H1 (cell line): Measurements from ENCODE around the gene UBE3C.

ENCODE experiments used
- BRCA1 ChIP-seq: IDR thresholded peaks from 2 replicates; pipeline ENCODE4 v1.6.1; 2012; ENCODE audit warnings: low read depth, low read length, improper control_type of control experiment
- EGR1 ChIP-seq: IDR thresholded peaks from 2 replicates; pipeline ENCODE4 v1.6.1; 2011; ENCODE audit warnings: low read depth, low read length, borderline replicate concordance
- EP300 ChIP-seq, 2 experiments: IDR thresholded peaks; 1 replicate in 1 of 2; 2 replicates in 1 of 2; pipeline ENCODE4 v1.6.1; 2011 to 2012; ENCODE audit warnings: low read depth in 2 of 2, low read length in 2 of 2, mild to moderate bottlenecking in 2 of 2, borderline replicate concordance in 1 of 2, inconsistent platforms in 1 of 2, moderate library complexity in 1 of 2
- EZH2 ChIP-seq: fragments of 200-600 bp; sonication (generic); IDR thresholded peaks from 2 replicates; pipeline ENCODE4 v1.7.1; 2012; ENCODE audit warnings: low read depth, mild to moderate bottlenecking, moderate library complexity, low read length, inconsistent platforms; ENCODE audit not compliant: severe bottlenecking
- HDAC2 ChIP-seq, 2 experiments: fragments of 300-600 bp in 1 of 2; sonication (generic) in 1 of 2; IDR thresholded peaks; 2 replicates each; pipeline ENCODE4 v1.6.1; 2011 to 2012; ENCODE audit warnings: low read depth in 2 of 2, low read length in 2 of 2, mild to moderate bottlenecking in 2 of 2, moderate library complexity in 2 of 2, borderline replicate concordance in 1 of 2, inconsistent platforms in 1 of 2
- MAFK ChIP-seq: IDR thresholded peaks from 2 replicates; pipeline ENCODE4 v1.6.1; 2012; ENCODE audit warnings: low read depth, mild to moderate bottlenecking, improper control_type of control experiment, low read length
- MAX ChIP-seq: IDR thresholded peaks from 2 replicates; pipeline ENCODE4 v1.6.1; 2012; ENCODE audit warnings: inconsistent platforms
- POLR2A ChIP-seq, 2 experiments: IDR thresholded peaks; 1 replicate in 1 of 2; 2 replicates in 1 of 2; pipeline ENCODE4 v1.6.1; 2011; ENCODE audit warnings: low read depth in 2 of 2, low read length in 2 of 2, mild to moderate bottlenecking in 2 of 2; ENCODE audit errors: control extremely low read depth in 1 of 2
- POLR2AphosphoS5 ChIP-seq: IDR thresholded peaks from 2 replicates; pipeline ENCODE4 v1.6.1; 2011; ENCODE audit warnings: low read depth, low read length
- RAD21 ChIP-seq, 2 experiments: IDR thresholded peaks in 1 of 2; conservative IDR thresholded peaks in 1 of 2; 2 replicates each; pipeline ENCODE4 v1.6.1; 2011; ENCODE audit warnings: low read depth in 2 of 2, low read length in 2 of 2, improper control_type of control experiment in 1 of 2, inconsistent platforms in 1 of 2, mild to moderate bottlenecking in 1 of 2, moderate library complexity in 1 of 2
- RFX5 ChIP-seq: IDR thresholded peaks from 2 replicates; pipeline ENCODE4 v1.6.1; 2011; ENCODE audit warnings: low read depth, low read length, improper control_type of control experiment, borderline replicate concordance
- SP2 ChIP-seq: IDR thresholded peaks from 2 replicates; pipeline ENCODE4 v1.6.1; 2012; ENCODE audit warnings: mild to moderate bottlenecking, low read length, inconsistent platforms
- YY1 ChIP-seq: IDR thresholded peaks from 2 replicates; pipeline ENCODE4 v1.6.1; 2011; ENCODE audit warnings: low read depth, mild to moderate bottlenecking, low read length
- TF ChIP-seq, protein P1 (sequence below), 3 experiments: IDR thresholded peaks; 1 replicate in 2 of 3; 2 replicates in 1 of 3; pipeline versions ENCODE4 v1.5.1 to v1.6.1; 2011; ENCODE audit warnings: low read length in 3 of 3, mild to moderate bottlenecking in 3 of 3, inconsistent platforms in 2 of 3, low read depth in 1 of 3, moderate library complexity in 1 of 3; ENCODE audit not compliant: insufficient read depth in 1 of 3; ENCODE audit errors: control extremely low read depth in 1 of 3

GRCh38 chr7:157297185-157297584 is 158.5 kb downstream of the UBE3C start:
- TF ChIP-seq EP300 (IDR thresholded peaks at IDR 0.05; ENCODE audit: borderline replicate concordance in 1 of 2, low read depth in 2 of 2, low read length in 2 of 2) (no peak), HDAC2 (IDR thresholded peaks at IDR 0.05; ENCODE audit: borderline replicate concordance in 1 of 2, low read depth in 2 of 2, low read length in 2 of 2) (no peak), POLR2A (IDR thresholded peaks at IDR 0.05; ENCODE audit: control extremely low read depth in 1 of 2, low read depth in 2 of 2, low read length in 2 of 2) (no peak), YY1 (no peak), SP2 (no peak), MAFK (no peak), POLR2AphosphoS5 (no peak), EGR1 (no peak), RFX5 (no peak), RAD21 (IDR thresholded peaks at IDR 0.05 in 1 of 2, conservative IDR thresholded peaks at IDR 0.05 in 1 of 2; ENCODE audit: low read depth in 2 of 2, low read length in 2 of 2) (no peak), BRCA1 (no peak), EZH2 (no peak), MAX (no peak)
- TF ChIP-seq, protein P1, sequence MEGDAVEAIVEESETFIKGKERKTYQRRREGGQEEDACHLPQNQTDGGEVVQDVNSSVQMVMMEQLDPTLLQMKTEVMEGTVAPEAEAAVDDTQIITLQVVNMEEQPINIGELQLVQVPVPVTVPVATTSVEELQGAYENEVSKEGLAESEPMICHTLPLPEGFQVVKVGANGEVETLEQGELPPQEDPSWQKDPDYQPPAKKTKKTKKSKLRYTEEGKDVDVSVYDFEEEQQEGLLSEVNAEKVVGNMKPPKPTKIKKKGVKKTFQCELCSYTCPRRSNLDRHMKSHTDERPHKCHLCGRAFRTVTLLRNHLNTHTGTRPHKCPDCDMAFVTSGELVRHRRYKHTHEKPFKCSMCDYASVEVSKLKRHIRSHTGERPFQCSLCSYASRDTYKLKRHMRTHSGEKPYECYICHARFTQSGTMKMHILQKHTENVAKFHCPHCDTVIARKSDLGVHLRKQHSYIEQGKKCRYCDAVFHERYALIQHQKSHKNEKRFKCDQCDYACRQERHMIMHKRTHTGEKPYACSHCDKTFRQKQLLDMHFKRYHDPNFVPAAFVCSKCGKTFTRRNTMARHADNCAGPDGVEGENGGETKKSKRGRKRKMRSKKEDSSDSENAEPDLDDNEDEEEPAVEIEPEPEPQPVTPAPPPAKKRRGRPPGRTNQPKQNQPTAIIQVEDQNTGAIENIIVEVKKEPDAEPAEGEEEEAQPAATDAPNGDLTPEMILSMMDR (IDR thresholded peaks at IDR 0.05; ENCODE audit: control extremely low read depth in 1 of 3, insufficient read depth in 1 of 3, low read depth in 1 of 3, low read length in 3 of 3), result no peak
